CD4-positive, alpha-beta T cell treated with Interleukin-17A for 1 hour (primary cell): ENCODE data around the gene CAMK2A.

ENCODE experiments used
- DNase-seq: peaks from one replicate; pipeline ENCODE4 v3.0.0-alpha.2; 2020

The CAMK2A gene

DNA sequence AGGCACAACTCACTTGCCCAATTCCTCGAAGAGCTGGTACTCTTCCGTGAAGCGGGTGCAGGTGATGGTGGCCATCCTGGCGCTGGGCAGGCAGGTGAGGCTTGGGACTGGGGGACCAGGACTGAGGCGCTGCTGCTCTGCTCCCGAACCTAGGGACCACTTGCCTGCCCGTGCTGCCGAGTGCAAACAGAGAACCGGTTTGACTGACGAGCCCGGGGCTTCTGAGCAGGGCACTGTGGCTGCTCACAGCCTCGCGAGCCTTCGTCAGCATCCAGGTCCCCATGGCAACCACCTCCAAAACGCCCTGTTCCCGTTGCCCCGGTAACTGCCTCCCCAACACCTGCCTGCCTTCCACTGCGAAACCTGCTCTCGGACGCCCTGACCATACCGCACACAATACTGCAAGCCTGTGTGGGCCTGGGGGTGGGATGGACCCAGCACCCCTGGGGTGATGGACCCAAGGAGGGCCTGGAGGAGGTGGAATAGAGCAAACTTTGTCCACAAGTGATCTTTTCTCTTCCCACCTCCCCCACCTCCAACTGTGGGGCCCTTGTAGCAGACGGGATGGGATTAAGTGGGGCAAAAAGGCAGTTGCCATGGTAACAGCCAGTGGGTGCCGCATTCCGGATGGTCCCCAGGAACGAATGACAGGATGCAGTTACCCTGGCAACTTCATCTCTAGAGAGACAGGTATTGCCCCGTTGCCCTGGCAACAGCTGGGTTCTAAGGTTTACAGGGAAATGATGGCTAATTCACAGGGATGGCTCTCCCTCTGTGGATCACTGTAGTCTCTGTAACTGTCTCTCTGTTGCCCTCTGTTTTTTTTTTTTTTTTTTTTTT is at the start of gene CAMK2A:
CAMK2A (minus strand) TSS at position 223 of the 840 bp plus-strand sequence; CDS start at position 75, 148 bp downstream.
- DNase-seq = no peak

DNA sequence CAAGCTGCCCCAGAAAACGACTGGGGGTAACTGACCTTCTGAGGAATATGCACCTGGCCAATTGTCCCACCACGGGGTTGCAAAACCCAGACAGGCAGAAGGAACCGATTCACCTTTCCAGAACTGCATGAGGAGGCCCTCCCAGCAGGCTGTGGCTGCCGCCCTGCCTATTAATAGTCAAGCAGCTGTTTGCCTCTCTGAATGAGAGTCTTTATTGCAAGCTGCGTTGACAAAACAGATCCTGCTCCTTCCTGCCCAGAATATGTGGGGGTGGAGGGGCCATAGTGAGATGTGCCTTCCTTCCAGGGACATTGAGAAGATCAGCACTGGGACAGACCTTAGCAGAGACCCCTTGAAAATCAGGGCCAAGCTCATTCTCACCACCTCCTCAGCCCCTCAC is 49.6 kb upstream of the CAMK2A start:
- DNase-seq = no peak

DNA sequence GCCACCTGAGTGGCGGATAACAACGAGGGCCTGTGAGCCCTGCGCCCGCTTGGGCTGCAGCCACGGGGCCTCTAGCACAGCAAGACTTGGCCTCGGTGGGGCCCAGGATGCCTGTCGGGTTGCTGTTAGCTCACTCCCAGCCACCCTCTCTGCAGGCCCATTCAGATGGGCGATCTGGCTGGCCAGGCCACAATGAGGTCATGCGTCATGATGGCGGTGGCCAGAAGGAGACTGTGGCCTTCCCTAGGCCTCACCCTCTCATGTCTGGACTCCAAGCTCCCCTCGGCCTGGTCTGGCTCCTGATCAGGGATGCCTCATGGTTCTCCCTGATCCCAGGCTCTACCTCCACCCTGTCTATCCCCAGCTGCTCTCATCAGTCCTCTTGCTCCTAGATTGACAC is 49.0 kb upstream of the CAMK2A start:
- DNase-seq = no peak

DNA sequence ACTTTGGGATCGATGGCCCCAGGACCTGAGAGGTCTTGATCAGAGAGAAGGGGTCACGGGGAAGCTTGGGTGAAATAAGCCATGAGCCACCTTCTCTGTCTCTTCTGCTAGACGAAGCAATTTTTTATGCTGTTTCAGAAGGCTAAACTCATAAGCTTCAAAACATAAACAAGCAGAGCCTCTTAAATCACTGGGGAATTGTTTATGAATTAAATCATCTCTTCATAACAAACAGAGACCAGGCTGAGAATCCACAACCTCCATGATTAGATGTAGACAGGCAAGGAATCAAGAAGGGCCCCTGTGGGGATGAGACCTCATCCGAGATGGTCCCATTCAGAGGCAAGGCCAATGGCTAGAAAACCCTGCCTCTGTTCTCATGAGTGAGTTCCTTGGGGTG is 46.2 kb upstream of the CAMK2A start:
- no peak for DNase-seq

DNA sequence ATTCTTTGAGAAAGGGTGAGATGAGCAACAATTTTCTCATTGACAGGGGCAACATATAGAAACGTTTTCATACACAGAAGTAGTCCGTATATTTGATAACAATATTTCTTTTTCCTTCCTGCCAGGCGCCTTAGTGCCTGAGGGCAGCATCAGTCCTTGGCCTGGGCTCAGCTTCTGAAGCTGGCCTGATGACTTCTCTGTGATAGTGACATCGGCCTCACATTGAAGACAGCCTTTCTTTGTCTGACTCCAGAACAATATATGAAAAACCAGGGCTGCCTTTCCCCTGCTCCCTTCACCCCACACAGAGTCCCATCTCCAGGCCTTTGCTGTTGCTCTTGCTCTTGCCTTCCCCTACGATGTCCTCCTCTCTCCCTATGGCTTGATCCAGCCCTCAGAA is 43.8 kb upstream of the CAMK2A start:
- DNase-seq = no peak

DNA sequence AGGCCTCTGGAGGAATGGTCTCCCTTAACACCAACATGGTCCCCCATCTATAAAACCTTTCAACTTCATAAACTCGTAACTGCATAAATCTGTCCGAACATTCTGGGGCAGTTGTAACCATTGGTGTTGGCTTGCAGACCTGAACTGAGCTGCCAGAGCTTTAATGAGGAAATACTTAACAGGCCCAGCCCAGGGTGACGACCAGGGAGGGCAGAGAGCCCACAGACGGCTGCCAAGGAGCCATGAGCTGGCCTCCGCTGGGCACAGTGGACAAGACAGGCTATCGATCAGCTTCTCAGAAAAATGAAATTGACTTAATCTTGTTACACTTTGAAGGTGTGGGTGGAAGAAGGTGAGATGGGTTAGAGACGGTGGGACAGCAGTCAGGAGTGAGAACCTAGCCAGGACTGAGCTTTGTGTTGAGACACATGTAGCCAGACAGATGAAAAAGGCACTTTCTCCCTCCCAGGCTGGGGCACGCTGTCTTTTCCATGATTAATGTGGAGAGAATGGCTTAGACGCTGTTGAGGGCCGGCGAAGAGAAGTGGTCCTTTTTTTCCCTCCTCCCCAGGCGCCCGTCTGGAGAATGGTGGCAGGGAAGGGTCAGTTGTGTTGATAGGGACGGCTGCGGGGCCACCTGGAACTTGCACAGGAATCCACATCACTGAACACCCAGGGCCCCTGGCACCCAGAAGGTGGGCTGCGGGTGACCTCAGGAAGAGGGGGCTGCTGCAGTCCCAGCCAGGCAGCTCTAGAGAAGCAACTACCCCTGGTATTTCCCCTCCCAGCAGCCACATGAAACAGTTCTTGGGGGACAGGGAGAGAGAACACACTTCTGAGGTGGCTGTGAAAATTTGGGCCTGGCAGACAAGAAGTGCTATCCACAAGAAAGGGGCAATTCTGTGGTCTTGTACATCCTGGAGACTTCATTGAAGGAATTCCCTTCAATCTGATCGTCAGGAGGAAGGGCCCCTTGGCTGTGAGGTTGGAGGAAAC is 40.6 kb upstream of the CAMK2A start:
- no peak for DNase-seq

DNA sequence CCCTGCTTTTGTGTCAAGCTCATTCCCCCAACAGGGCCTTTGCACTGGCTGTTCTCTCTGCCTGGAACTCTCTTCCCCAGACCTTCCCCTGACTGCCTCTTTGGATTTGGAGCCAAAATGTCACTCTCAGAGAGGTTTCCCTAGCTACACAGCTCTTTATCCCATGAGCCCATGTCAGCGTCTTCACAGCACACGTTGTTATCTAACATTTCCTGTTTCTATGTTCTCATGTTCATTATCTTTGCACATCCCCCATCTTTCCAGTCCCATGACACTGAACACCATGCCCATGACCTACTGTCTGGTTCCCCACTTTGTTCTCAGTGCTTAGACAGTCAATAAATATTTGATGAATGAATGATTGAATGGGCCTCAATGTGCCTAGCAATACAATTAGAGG is 39.5 kb upstream of the CAMK2A start:
- DNase-seq = no peak

DNA sequence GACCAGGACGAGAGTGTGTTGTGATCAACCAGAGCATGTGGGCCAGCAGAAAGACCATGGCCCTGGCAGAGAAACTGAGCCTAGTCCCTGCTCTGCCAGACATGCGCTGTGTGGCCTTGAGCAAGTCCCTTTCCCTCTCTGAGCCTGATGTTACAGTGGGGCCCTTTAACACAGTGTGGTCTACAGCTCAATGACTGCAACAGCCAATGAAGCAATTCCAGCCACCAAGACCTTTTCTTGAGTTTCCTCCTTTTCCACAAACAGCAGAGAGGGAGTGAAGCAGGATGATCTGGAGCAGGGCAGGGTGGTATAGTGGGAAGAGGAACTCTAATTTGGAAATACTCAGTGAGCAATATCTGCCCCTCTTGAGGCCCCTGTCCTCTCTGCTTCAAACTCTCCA is 38.9 kb upstream of the CAMK2A start:
- no peak for DNase-seq

DNA sequence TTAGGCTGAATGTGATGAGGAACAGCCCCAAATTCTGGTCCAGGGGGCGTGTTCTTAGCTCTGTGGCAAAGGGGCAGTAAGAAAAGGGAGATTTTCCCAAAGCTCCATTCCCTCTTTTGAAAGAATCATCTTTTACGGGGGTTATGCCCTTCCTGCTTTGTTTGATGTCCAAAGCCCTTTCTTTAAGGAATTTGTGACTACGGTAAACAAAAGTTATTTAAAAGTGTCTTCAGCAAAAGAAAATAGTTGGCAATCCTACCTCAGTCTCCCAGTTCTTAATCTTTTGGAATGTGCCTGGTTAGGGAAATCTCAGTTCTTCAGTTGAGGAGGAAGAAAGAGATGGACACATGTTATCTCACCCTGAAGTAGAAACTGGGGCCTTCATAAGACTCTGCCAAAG is 37.6 kb upstream of the CAMK2A start:
- DNase-seq = no peak

DNA sequence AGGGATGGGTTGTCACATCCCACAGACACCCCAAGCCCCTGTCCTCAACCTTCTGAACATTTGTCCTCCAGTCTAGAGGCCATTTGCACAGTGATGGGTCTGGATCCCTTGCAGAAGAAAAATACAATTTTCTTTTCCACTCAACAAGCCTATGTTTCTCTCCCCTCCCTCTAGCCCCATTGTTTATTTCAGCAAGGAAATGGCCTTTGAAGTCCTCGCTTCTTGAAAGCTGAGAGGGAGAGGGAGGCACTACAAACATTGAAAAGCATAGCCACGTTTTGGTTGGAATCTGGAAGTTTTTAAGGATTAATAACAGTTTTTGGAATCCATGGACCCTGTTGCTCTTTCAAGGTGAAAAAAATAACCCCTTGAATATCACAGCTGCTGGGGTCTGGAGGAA is 37.1 kb upstream of the CAMK2A start:
- DNase-seq = no peak

DNA sequence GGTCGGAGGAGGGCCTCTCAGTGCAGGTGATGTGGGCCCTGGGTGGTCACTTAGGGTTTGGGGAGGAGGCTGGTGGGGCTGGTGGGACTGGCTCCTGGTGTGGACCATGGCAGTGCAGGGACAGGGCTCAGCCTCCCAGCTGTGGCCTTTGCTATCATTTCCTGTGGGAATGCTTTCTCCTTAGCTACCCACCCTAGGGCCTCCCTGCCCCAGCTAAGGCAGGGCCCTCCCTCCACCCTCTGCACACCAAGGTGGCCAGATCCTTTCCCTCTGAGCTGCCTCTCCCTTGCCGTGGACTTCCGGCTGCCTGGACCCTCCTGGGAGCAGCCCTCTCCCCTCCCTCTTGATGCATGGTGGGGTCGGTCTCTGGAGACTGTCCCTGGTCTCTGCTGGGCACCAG is 35.9 kb upstream of the CAMK2A start:
- DNase-seq = no peak

DNA sequence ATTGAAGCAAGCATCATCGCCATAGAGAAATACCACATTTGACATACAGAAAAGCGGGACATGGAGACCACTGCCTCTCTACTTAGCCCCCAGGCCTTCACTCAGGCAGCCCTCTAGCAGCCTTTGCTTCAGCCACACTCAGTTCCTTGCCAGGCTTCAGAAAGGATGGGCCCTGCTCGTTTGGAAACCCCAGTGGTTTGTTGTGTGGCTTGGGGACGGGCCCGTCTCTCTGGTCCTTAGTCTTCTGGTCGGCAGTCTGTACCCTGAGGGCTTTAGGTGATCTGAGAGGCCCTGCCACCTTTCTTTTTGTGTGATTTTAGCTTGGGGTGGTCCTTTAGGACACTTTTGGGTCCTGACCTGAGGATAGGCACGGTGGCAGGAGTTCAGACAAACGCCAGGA is 34.2 kb upstream of the CAMK2A start:
- DNase-seq = no peak

DNA sequence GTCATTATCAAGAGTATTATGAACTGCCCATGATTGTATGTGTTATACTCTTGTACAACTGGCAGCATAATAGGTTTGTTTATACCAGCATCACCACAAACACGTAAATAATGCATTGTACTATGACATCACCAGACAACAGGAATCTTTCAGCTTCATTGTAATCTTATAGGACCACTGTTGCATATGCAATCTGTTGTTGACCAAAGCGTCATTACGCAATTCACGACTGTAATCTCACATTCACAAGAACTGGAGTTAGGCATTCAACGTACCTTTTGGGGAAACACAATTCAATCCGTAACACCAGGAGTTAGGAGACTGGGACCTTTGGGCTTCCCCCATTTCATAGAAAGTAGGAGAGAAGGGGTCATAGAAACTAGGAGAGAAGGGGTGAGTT is 33.5 kb upstream of the CAMK2A start:
- no peak for DNase-seq

DNA sequence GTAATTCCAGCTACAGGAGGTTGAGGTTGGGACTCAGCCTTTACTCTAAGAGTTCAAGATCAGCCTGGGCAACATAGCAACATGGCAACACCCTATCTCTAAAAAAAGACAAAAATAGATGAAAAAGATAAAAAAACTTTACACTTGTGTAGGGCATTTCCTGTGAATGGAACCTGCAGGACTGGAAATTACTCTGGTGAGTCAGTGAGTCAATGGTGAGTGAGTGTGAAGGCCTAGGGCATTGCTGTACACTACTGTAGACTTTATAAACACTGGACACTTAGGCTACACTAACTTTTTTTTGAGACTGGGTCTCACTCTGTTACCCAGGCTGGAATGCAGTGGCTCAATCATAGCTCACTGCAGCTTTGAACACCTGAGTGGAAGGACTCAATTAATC is 32.6 kb upstream of the CAMK2A start:
- DNase-seq = no peak

DNA sequence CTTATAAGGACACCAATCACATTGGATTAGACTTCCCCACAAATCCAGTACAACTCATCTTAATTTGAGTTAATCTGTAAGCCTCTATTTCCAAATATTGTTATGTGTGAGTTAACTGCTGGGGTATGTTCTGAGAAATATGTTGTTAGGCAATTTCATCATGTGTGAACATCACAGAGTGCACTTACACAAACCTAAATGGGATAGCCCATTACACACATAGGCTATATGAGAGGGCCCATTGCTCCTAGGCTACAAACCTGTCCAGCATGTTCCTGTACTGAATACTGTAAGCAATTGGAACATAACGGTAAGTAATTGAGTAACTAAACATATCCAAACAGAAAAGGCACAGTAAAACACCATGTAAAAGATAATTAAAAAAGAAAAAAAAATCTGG is 32.2 kb upstream of the CAMK2A start:
- DNase-seq = no peak

DNA sequence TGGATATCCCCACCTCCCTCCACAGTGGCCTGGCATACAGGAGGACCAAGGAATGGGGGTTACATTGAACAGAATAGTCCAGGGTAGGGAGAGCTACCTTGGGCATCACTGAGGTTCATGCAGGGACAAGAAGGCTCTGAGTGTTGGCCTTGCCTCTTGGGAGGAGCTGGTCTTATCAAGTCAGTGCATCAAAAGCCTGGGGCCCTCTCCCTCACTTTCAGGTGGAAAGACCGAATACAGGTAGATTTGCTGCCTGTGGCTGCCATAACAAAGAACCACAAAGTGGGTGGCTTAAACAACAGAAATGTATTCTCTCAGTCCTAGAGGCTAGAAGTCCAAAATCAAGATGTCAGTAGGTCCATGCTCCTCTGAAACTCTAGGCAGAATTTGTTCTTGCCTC is 31.6 kb upstream of the CAMK2A start:
- no peak for DNase-seq

DNA sequence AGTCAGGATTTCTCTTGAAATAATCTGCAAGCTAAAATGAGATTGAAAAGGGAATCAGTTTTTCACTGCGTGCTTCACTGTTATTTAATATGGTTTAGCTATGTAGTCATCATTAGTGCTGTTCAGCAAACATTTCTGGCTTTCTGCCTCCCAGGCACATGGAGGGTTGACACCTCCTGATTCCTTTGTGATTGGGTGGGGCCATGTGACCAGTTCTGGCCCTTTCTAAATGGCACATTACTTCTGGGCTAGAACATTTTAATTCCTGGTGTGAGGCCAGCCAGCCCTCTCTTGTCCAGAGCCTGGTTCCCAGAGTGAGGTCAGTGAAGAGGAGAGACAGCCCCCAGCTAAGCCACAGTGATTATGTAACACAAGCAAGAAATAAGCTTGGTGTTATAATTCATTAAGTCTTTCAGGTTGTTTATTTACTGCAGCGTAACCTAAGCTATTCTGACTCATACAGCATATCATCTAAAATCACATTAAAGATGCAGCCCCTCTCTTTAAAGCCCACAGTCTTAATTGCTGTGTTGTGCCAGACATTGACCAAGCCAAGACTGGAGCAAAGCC is 30.6 kb upstream of the CAMK2A start:
- DNase-seq = no peak

DNA sequence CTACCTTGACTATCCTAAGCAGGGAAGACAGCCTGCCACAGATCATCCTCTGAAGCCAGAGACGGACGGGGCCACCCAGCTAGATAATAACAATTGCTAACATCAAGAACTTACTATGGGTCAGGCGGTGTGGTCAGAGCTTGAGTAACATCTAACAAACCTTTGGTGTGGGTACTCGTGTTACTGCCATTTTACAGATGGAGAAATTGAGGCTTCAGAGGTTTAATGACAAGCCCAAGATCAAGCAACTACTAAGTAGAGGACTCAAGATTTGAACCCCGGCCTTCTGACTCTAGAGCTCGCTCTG is 29.9 kb upstream of the CAMK2A start:
- DNase-seq = no peak

DNA sequence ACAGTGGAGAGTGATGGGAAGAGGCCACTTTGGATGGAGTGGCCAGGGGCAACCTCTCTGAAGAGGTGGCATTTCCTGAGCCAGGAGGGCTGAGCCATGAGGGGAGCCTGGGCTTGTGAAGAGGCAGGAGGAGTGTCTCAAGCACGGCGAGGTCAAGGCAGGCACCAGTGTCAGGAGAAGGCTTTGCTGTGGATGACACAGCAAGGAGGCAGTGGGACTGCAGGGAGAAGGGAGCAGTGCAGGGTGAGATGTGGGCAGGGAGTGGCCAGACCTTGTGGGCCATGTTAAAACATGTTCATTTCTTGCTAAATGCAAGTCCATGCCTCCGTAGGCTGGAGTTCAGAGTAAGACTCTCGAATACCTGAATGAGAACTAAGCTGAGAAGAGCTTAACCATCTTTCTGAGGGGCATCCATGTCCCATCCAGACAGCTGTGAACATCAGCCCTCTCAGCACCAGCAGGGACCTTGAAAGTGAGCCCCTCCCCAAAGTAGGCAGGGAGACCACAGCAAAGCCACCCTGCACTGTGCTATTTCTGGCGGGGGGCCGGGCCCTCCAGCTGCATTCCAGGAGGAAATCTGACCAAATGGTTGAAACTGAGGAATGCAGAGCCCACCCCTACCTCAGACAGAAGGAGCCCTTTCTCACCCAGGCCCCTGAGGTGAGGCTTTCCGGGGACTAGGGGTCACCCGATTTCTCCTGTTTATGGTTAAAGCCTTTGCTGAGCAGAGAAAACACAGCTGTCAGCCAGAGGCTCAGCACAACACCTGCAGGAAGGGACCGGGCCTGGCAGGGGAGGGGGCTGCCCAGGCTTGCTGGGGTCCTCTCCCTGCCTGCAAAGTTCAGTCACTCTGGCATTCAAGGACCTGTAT is 29.3 kb upstream of the CAMK2A start:
- DNase-seq = no peak

DNA sequence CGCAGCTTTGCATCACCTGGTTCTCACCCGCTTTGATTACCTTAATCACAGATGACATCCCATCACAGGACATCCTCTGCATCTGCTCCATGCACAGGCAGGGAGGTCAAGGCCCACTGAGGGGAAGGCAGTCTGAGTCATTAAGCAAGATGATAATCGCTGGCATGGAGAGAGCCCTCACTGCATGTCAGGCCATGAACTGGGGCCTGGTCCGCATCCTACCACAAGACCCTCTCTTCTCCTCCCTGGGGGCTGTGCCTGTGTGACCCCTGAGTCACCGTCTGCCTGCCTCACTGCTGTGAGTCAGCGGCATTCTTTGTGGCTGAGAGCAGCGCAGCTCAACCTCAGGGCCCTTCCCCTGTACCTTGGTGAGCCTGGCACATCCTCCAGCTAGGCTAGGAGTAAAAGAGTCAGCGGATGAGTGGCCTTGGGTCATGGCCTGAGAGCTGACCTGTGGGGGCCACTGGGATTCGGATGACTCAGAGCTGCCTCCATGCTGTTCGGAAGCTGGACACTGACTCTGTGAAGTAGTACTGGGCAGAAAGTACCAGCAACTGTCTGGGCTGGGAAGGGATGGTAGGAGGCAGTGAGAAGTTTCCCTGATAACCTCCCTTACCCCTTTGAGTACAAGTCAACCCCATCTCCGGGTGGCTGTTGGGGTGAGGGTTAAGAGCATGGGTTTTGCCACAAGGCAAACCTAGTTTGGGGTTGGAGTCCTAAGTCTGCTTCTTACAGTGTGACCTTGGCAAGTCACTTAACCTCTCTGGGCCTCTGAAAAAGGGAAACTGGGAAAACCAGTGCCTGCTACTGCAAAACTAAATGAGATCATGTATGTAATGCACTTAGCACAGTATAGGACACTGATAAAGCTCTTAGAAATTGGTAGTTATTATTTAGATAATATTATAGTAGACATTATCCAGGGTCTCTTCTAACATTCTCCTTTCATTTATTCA is 27.8 kb upstream of the CAMK2A start:
- DNase-seq = no peak

DNA sequence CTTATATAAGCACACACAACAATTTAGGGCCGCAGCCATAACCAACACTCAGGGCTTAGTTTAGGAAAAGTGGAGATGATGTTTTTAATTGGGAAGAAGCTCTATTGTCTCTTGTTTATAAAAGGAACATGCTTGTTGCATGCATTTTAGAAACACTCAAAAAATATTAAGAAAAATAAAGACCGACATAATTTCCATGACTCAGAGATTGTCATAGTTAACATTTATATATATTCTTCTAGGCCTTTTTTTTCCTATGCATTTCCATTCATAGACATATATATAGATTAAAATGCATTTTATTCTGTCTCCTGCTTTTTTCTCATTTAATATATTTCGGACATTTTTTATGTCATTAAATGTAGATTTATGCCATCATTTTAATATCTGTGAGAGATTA is 26.7 kb upstream of the CAMK2A start:
- no peak for DNase-seq

DNA sequence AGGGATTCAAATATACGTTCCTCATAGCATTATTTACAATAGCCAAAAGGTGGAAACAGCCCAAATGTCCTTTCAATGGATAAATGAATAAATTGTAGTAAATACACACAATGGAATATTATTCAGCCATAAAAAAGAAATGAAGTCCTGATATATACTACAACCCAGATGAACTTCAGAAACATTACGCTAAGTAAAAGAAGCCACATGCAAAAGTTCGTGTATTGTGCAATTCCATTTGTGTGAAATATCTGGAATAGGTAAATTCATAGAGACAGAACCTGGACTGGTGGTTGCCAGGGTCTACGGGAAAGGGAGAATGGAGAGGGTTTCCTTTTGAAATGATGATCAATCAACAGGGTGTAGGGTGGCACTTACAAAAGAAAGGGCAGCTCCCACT is 25.7 kb upstream of the CAMK2A start:
- no peak for DNase-seq
